A673 (cell line): Measurements from ENCODE around the gene CLTCL1. TPM values are rescaled to one million over a fixed set of nuclear protein-coding genes. Genes with fewer than 3 reads are reported as not detected.

Experiments
- BruUV-seq: library from RNA; stranded (reverse); fragments of 400-500 nt; replicated peaks from 2 replicates; lab custom pipeline; 2021; lab: Mats Ljungman, UMichigan
- CTCF ChIA-PET: fragments of 300-600 bp; sonication (Branson Sonifier 250); formaldehyde crosslinking; loops from one replicate; lab custom pipeline; 2022; ENCODE audit warnings: antibody characterized with exemption; lab: Charles Lee
- POLR2A ChIA-PET: fragments of 300-600 bp; sonication (Branson Sonifier 250); formaldehyde crosslinking; loops from one replicate; lab custom pipeline; 2022; ENCODE audit warnings: antibody characterized with exemption; ENCODE audit not compliant: low non-redundant PET; lab: Charles Lee
- DNase-seq: peaks from one replicate; pipeline ENCODE4 v3.0.0-alpha.2; 2015; ENCODE audit warnings: low spot score
- H3K27ac ChIP-seq: fragments of 200-600 bp; sonication (generic); 2 replicates; pipeline ENCODE4 v1.5.1; 2016; ENCODE audit warnings: mixed run types, low read depth, mild to moderate bottlenecking, mixed read lengths, antibody characterized with exemption, low read length; ENCODE audit not compliant: poor library complexity, severe bottlenecking
- H3K27me3 ChIP-seq: fragments of 200-600 bp; sonication (generic); replicated peaks from 2 replicates; pipeline ENCODE4 v1.6.1; 2017; ENCODE audit warnings: mixed run types, low read depth, mild to moderate bottlenecking, mixed read lengths, antibody characterized with exemption, low read length; ENCODE audit not compliant: insufficient read depth, poor library complexity
- H3K36me3 ChIP-seq: fragments of 200-600 bp; sonication (generic); 2 replicates; pipeline ENCODE4 v1.6.1; 2016; ENCODE audit warnings: mixed run types, mild to moderate bottlenecking, mixed read lengths, antibody characterized with exemption, low read length; ENCODE audit not compliant: insufficient read depth, poor library complexity, severe bottlenecking
- H3K4me1 ChIP-seq: fragments of 200-600 bp; sonication (generic); 2 replicates; pipeline ENCODE4 v1.6.1; 2017; ENCODE audit warnings: mixed run types, mild to moderate bottlenecking, mixed read lengths, antibody characterized with exemption, low read length; ENCODE audit not compliant: insufficient read depth, poor library complexity, severe bottlenecking
- H3K4me3 ChIP-seq: fragments of 200-600 bp; sonication (generic); 2 replicates; pipeline ENCODE4 v1.5.1; 2016; ENCODE audit warnings: low read depth, mixed run types, mild to moderate bottlenecking, mixed read lengths, low read length; ENCODE audit not compliant: poor library complexity, severe bottlenecking
- H3K9me3 ChIP-seq: fragments of 200-600 bp; sonication (generic); 2 replicates; pipeline ENCODE4 v1.6.1; 2016; ENCODE audit warnings: mixed run types, low read depth, mild to moderate bottlenecking, mixed read lengths, antibody characterized with exemption, low read length; ENCODE audit not compliant: poor library complexity, severe bottlenecking
- EZH2 ChIP-seq: fragments of 200-600 bp; sonication (generic); IDR thresholded peaks from 2 replicates; pipeline ENCODE4 v1.6.1; 2017; ENCODE audit warnings: borderline replicate concordance, low read depth, mild to moderate bottlenecking, mixed read lengths, antibody characterized with exemption, low read length; ENCODE audit not compliant: poor library complexity, severe bottlenecking
- intact Hi-C: fragments of 100-400 bp; cut with micrococcal nuclease; formaldehyde crosslinking; loops from one replicate; pipeline ENCODE4 v1.10.0; 2022; ENCODE audit not compliant: unreplicated experiment
- total RNA-seq: library from RNA; stranded (reverse); gene quantifications from 2 replicates; pipeline ENCODE4 v1.2.3, GENCODE V29; 2021
- TF ChIP-seq, protein P1 (sequence below): fragments of 300-800, 200-600 bp; sonication (generic); conservative IDR thresholded peaks from 2 replicates; pipeline ENCODE4 v1.5.1; 2017; ENCODE audit warnings: low read depth, mild to moderate bottlenecking, antibody characterized with exemption, low read length, moderate library complexity, mixed read lengths

CLTCL1 gene
- total RNA-seq, 1 experiment from 2014 or later = 7.5 TPM

DNA sequence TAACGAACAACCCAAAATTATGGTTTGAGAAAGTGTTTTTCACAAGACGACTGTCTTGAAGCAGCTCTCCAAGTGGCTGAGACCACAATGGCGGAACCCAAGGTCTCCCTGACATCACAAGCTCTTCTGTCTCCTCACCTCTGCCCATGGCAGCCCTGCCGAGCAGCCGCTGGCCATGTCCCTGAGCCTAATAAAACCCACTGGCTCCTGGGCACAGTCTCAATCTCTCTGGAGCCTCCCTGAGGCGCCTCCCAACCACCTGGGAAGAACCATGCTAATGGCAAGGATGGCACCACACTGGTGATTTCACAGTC lies 50.0 kb downstream of the CLTCL1 start:
- BruUV-seq = no TSS peak

DNA sequence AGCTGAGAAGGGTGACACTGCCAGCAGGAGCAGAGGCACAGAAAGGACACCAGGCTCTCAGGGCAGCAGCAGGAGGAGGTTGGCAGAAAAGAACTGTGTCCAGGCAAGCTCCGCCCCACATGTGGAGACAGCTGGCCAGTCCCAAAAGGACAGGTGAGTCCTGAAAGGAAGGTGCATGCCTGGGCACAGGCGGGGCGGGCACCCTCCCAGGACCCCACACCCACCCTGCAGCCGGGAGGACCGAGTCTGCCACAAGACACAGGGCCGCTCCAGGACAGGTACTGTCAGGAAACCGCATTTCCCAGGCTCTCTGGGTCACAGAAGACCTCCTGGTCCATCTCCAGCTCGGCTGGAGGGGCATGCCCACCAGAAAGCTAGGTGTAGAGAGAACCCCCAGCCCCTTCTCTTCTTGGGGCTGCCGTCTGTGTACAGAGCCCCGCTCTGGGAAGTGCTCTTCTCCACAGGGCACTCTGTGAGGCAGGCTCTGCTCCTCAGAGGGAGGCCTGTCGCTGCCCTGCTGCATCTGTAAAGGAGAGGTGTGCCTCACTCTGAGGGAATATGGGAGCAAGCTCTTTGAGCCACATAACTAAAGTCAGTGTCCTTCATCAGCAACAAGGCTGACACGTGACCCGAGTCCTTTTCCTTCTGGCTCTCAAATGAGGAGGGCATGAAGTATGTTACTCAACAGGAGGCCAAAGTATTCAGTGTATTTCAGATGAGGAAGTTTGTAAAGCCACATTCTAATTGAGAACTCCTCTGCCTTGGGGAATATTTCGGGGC lies 50.5 kb downstream of the CLTCL1 start:
- Histone ChIP-seq H3K27me3 (no peaks in the 10 kb centered on the region), H3K27ac (no peak overlapping the region), H3K9me3 (no peaks in the 10 kb centered on the region), H3K36me3 (no peaks in the 10 kb centered on the region), H3K4me3 (no peak overlapping the region), H3K4me1 (no peaks in the 10 kb centered on the region)
- CTCF ChIA-PET = no interaction called here
- no peak for DNase-seq
- BruUV-seq = no TSS peak
- POLR2A ChIA-PET = no interaction called here
- TF ChIP-seq, protein P1, sequence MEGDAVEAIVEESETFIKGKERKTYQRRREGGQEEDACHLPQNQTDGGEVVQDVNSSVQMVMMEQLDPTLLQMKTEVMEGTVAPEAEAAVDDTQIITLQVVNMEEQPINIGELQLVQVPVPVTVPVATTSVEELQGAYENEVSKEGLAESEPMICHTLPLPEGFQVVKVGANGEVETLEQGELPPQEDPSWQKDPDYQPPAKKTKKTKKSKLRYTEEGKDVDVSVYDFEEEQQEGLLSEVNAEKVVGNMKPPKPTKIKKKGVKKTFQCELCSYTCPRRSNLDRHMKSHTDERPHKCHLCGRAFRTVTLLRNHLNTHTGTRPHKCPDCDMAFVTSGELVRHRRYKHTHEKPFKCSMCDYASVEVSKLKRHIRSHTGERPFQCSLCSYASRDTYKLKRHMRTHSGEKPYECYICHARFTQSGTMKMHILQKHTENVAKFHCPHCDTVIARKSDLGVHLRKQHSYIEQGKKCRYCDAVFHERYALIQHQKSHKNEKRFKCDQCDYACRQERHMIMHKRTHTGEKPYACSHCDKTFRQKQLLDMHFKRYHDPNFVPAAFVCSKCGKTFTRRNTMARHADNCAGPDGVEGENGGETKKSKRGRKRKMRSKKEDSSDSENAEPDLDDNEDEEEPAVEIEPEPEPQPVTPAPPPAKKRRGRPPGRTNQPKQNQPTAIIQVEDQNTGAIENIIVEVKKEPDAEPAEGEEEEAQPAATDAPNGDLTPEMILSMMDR = no peak
- TF ChIP-seq EZH2 = no peak
- intact Hi-C loops = no loop called here

More for the DNA sequence above, 50.0 kb downstream of the CLTCL1 start:
- Histone ChIP-seq H3K9me3 (no peaks in the 10 kb centered on the region), H3K36me3 (no peaks in the 10 kb centered on the region), H3K4me3 (no peak overlapping the region), H3K27ac (no peak overlapping the region), H3K27me3 (no peaks in the 10 kb centered on the region), H3K4me1 (no peaks in the 10 kb centered on the region)
- CTCF ChIA-PET = no interaction called here
- TF ChIP-seq, protein P1 = no peak
- TF ChIP-seq EZH2 = no peak
- intact Hi-C loops = no loop called here
- POLR2A ChIA-PET = no interaction called here
- no peak for DNase-seq

DNA sequence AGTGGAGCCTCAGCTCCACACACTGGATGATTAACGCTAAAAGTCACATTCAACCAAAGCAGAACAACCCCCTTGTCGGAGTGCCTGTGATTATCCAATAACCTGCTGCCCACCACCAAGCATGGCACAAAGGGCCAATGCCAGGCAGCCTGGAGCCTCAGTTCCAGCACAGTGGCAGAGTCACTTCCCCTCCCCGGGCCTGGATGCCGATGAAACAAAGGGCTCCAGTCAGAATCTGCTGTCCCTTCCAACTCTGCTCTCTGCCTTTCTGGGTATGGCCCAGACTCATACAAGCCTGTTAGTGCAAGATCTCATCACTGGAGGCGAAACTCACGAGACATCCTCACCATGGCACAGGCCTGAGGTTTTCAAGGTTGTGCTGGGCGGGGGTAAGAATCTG lies 52.1 kb downstream of the CLTCL1 start:
- Histone ChIP-seq H3K9me3 (no peaks in the 10 kb centered on the region), H3K27ac (no peak overlapping the region), H3K36me3 (no peaks in the 10 kb centered on the region), H3K4me1 (no peaks in the 10 kb centered on the region), H3K27me3 (no peaks in the 10 kb centered on the region), H3K4me3 (no peak overlapping the region)
- ChIA-PET POLR2A (no interaction called here), CTCF (no interaction called here)
- intact Hi-C loops = no loop called here
- DNase-seq = no peak
- no peak for TF ChIP-seq EZH2
- TF ChIP-seq, protein P1 = no peak
- no TSS peak for BruUV-seq
